Liver (tissue), 9 donors: ENCODE results near the gene ZDHHC11. TPM values are rescaled to one million over a fixed set of nuclear protein-coding genes. Genes with fewer than 3 reads are reported as not detected.
"Not testable (repeated sequence)": the region's sequence is repeated elsewhere in the genome, so short reads cannot be mapped to it uniquely, and the experiment has no call there.

Source experiments
- DNase-seq: peaks from one replicate; pipeline ENCODE4 v3.0.0-alpha.2; 2017; ENCODE audit warnings: low spot score
- H3K27ac ChIP-seq, 2 donors: one replicate each; pipeline ENCODE4 v1.7.0; 2013; ENCODE audit warnings: inconsistent platforms in 2 of 2, low read length in 2 of 2, control low read depth in 1 of 2, low read depth in 1 of 2, mild to moderate bottlenecking in 1 of 2
- H3K27me3 ChIP-seq, 4 donors: one replicate each; pipeline versions ENCODE4 v1.6.1 to v1.7.0; 2013; ENCODE audit warnings: low read length in 3 of 4, inconsistent platforms in 1 of 4, mild to moderate bottlenecking in 1 of 4, moderate library complexity in 1 of 4; ENCODE audit not compliant: control insufficient read depth in 4 of 4, insufficient read depth in 4 of 4
- H3K36me3 ChIP-seq, 4 donors: one replicate each; pipeline versions ENCODE4 v1.6.1 to v1.7.0; 2013; ENCODE audit warnings: low read length in 3 of 4, mild to moderate bottlenecking in 3 of 4, low read depth in 1 of 4, moderate library complexity in 1 of 4; ENCODE audit not compliant: control insufficient read depth in 4 of 4, insufficient read depth in 3 of 4
- H3K4me1 ChIP-seq, 4 donors: one replicate each; pipeline versions ENCODE4 v1.6.1 to v1.7.0; 2013; ENCODE audit warnings: low read length in 3 of 4, mild to moderate bottlenecking in 3 of 4, moderate library complexity in 1 of 4; ENCODE audit not compliant: control insufficient read depth in 4 of 4, insufficient read depth in 4 of 4
- H3K4me3 ChIP-seq, 3 donors: one replicate each; pipeline versions ENCODE4 v1.6.1 to v1.7.0; 2013; ENCODE audit warnings: low read length in 3 of 3, control low read depth in 1 of 3, low read depth in 1 of 3, mild to moderate bottlenecking in 1 of 3
- H3K9ac ChIP-seq, 2 donors: one replicate each; pipeline ENCODE4 v1.7.0; 2013; ENCODE audit warnings: low read length in 2 of 2, mild to moderate bottlenecking in 2 of 2, moderate library complexity in 2 of 2, control low read depth in 1 of 2, low read depth in 1 of 2
- H3K9me3 ChIP-seq, 4 donors: one replicate each; pipeline versions ENCODE4 v1.6.1 to v1.7.0; 2013; ENCODE audit warnings: low read length in 3 of 4; ENCODE audit not compliant: control insufficient read depth in 4 of 4
- ATF3 ChIP-seq: IDR thresholded peaks from 2 replicates; pipeline ENCODE4 v1.6.1; 2016; ENCODE audit warnings: antibody characterized with exemption
- FOXA1 ChIP-seq: IDR thresholded peaks from 2 replicates; pipeline ENCODE4 v1.6.1; 2016; ENCODE audit warnings: antibody characterized with exemption
- FOXA2 ChIP-seq: IDR thresholded peaks from 2 replicates; pipeline ENCODE4 v1.6.1; 2016; ENCODE audit warnings: antibody characterized with exemption
- GABPA ChIP-seq, 2 donors: IDR thresholded peaks in 1 of 2; conservative IDR thresholded peaks in 1 of 2; 2 replicates each; pipeline ENCODE4 v1.6.1; 2016; ENCODE audit warnings: antibody characterized with exemption in 2 of 2, mild to moderate bottlenecking in 1 of 2, moderate library complexity in 1 of 2
- HNF4A ChIP-seq, 2 donors: conservative IDR thresholded peaks; 2 replicates each; pipeline ENCODE4 v1.6.1; 2016; ENCODE audit warnings: antibody characterized with exemption in 2 of 2, mild to moderate bottlenecking in 2 of 2
- HNF4G ChIP-seq: IDR thresholded peaks from 2 replicates; pipeline ENCODE4 v1.6.1; 2016; ENCODE audit warnings: antibody characterized with exemption
- JUND ChIP-seq, 2 donors: IDR thresholded peaks; 2 replicates each; pipeline ENCODE4 v1.6.1; 2016; ENCODE audit warnings: antibody characterized with exemption in 2 of 2
- RAD21 ChIP-seq, 2 donors: IDR thresholded peaks; 2 replicates each; pipeline ENCODE4 v1.6.1; 2016; ENCODE audit warnings: antibody characterized with exemption in 2 of 2, mild to moderate bottlenecking in 2 of 2
- TAF1 ChIP-seq: conservative IDR thresholded peaks from 2 replicates; pipeline ENCODE4 v1.6.1; 2016; ENCODE audit warnings: antibody characterized with exemption, mild to moderate bottlenecking
- WGBS: extraction: QIAGEN DNeasy Blood & Tissue Kit; methylation state at CpG from one replicate; pipeline ENCODE4 v1.1.7; 2013; 5-methylcytosine and 5-hydroxymethylcytosine counted together
- polyA plus RNA-seq, 2 donors: library from polyadenylated mRNA; stranded (reverse) in 1 of 2; unstranded in 1 of 2; fragments of 200-250 nt in 1 of 2; fragments of >200 nt in 1 of 2; fragmentation: Nextera tagmentation in 1 of 2; extraction: Ambion mirVana in 1 of 2; gene quantifications; one replicate each; pipeline versions ENCODE4 v1.2.1 to v1.2.3, GENCODE V29; 2013 to 2015
- total RNA-seq, 2 donors: library from RNA; depleted of rRNA; stranded (reverse); fragments of >200 nt; gene quantifications; one replicate each; pipeline ENCODE4 v1.2.3, GENCODE V29; 2014
- TF ChIP-seq, protein P1 (sequence below): fragments of 150-350 bp; IDR thresholded peaks from 2 replicates; pipeline ENCODE4 v1.5.1; 2017; ENCODE audit warnings: improper control_type of control experiment, low read depth, low read length; ENCODE audit not compliant: missing input control
- donor health status: healthy.
- donor health status: healthy.
- donor health status: healthy.
- donor health status: healthy.
- donor health status: healthy.

The ZDHHC11 gene
- total and polyA plus RNA-seq, 4 donors = 0.93 to 3.2 (median 1.3) TPM

DNA sequence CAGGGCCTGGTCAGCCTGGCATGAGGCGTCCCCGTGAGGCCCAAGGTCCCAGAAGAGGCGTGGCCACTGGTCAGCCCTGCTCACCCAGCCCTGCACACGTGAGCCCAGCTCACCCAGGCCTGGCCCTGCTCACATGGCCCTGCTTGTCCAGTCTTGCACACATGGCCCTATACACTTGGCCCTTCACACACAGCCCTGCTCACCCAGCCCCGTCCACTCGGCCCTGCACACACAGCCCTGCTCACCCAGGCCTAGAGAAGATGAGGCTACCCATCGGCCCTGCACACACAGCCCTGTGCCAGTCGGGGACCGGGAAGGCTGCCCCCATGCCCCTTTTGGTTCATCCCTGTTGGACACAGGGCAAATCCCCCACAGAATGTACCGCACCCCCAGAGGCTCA is 94.6 kb downstream of the ZDHHC11 start:
- Histone ChIP-seq H3K27me3 (no peaks in the 10 kb centered on the region), H3K36me3 (no peaks in the 10 kb centered on the region), H3K9me3 (no peaks in the 10 kb centered on the region), H3K9ac (no peak overlapping the region), H3K4me1 (peaks cover 2 to 30% (median 15%) of the 10 kb centered on the region in 4 donors), H3K27ac (no peak overlapping the region), H3K4me3 (no peak overlapping the region)
- TF ChIP-seq, protein P1, sequence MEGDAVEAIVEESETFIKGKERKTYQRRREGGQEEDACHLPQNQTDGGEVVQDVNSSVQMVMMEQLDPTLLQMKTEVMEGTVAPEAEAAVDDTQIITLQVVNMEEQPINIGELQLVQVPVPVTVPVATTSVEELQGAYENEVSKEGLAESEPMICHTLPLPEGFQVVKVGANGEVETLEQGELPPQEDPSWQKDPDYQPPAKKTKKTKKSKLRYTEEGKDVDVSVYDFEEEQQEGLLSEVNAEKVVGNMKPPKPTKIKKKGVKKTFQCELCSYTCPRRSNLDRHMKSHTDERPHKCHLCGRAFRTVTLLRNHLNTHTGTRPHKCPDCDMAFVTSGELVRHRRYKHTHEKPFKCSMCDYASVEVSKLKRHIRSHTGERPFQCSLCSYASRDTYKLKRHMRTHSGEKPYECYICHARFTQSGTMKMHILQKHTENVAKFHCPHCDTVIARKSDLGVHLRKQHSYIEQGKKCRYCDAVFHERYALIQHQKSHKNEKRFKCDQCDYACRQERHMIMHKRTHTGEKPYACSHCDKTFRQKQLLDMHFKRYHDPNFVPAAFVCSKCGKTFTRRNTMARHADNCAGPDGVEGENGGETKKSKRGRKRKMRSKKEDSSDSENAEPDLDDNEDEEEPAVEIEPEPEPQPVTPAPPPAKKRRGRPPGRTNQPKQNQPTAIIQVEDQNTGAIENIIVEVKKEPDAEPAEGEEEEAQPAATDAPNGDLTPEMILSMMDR = no peak
- TF ChIP-seq HNF4G (no peak), FOXA2 (no peak), GABPA (IDR thresholded peaks at IDR 0.05 in 1 of 2, conservative IDR thresholded peaks at IDR 0.05 in 1 of 2) (no peak), TAF1 (no peak), ATF3 (no peak), HNF4A (conservative IDR thresholded peaks at IDR 0.05) (no peak), FOXA1 (no peak), JUND (IDR thresholded peaks at IDR 0.05) (no peak), RAD21 (IDR thresholded peaks at IDR 0.05) (no peak)
- DNase-seq = no peak
- 91% methylated on average over 10 of the region's 10 CpGs for WGBS

DNA sequence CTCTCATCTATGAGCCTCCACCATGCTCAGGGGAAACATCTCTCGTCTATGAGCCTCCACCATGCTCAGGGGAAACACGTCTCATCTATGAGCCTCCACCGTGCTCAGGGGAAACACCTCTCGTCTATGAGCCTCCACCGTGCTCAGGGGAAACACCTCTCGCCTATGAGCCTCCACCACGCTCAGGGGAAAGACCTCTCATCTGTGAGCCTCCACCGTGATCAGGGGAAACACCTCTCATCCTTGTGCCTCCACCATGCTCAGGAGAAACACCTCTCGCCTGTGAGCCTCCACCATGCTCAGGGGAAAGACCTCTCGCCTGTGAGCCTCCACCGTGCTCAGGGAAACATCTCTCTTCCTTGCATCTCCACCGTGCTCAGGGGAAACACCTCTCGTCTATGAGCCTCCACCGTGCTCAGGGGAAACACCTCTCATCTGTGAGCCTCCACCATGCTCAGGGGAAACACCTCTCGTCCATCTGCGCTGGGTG is 96.6 kb downstream of the ZDHHC11 start:
- peaks cover 2 to 25% (median 10%) of the 10 kb centered on the region in 4 donors for H3K4me1 ChIP-seq
- H3K36me3 ChIP-seq, DNase-seq, H3K27ac ChIP-seq, H3K9me3 ChIP-seq, H3K4me3 ChIP-seq, H3K9ac ChIP-seq, H3K27me3 ChIP-seq: not testable (repeated sequence)
- WGBS = 68% methylated on average over 16 of the region's 16 CpGs

DNA sequence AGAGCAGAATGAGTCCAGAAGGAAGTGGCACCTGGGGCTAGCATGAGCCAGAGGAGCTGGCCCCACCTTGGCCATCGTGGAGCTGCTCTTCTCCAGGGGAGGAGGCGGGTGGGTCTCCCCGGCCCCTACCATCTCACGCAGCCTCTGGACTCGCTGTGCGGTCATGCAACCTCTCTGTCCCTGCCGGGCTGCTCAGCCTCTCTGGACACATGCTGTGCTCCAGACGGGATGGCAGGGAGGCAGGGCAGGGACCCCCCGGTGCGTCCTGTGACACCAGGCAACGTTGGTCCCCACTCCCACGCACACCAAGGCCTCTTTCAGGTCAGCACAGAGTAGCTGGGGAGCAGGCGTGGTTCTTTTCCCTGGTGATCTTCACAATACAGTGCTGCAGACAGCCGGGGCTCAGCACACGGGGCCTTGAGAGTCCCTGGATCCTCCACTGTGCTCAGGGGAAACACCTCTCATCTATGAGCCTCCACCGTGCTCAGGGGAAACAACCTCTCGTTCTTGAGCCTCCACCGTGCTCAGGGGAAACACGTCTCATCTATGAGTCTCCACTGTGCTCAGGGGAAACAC is 97.1 kb downstream of the ZDHHC11 start:
- not testable (repeated sequence) for H3K27me3 ChIP-seq, H3K9ac ChIP-seq, DNase-seq, H3K9me3 ChIP-seq, H3K27ac ChIP-seq, H3K36me3 ChIP-seq, H3K4me3 ChIP-seq
- peaks cover under 1 to 20% (median 4%) of the 10 kb centered on the region in 4 donors for H3K4me1 ChIP-seq
- 89% methylated on average over 16 of the region's 19 CpGs for WGBS

- H3K9ac ChIP-seq, H3K9me3 ChIP-seq, H3K27ac ChIP-seq, H3K36me3 ChIP-seq, H3K4me3 ChIP-seq, H3K27me3 ChIP-seq: not testable (repeated sequence)
- peaks cover 0 to 10% (median 0%) of the 10 kb centered on the region in 4 donors for H3K4me1 ChIP-seq
- WGBS = 88% methylated on average over 20 of the region's 20 CpGs
- DNase-seq = peak; percentile 12
Measured at GRCh38 chr5:752532-753115, 98.2 kb downstream of the ZDHHC11 start.

DNA sequence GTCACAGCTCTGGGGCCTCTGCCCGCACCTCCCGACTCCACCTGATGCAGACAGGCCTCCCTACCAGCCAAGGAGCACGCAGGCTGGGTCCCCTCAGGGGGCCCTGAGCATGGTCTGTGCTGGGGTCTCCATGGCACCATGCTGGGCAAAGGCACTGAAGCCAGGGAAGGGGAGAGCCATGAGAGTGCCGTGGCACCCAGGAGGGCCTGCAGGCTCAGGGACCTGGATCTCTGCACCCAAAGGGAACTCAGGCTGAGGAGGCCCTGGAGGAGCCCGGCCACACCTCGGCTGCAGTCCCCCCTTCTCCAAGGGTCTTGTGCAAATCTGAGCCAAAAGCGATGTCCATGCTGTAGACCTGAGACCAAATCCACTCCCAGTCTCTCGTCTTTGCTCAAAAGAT is 98.8 kb downstream of the ZDHHC11 start:
- H3K4me1 ChIP-seq, H3K36me3 ChIP-seq, H3K4me3 ChIP-seq, H3K27ac ChIP-seq, H3K9me3 ChIP-seq, H3K27me3 ChIP-seq, H3K9ac ChIP-seq: not testable (repeated sequence)
- 97% methylated on average over 8 of the region's 8 CpGs for WGBS
- DNase-seq = peak; percentile 13
